DMS79 (cell line): ENCODE data around the gene YWHAG.
"Not testable (repeated sequence)": the region's sequence is repeated elsewhere in the genome, so short reads cannot be mapped to it uniquely, and the experiment has no call there.

Source experiments
- DNase-seq: peaks from one replicate; lab custom pipeline; 2025; lab: John Stamatoyannopoulos, UW

Gene YWHAG

DNA sequence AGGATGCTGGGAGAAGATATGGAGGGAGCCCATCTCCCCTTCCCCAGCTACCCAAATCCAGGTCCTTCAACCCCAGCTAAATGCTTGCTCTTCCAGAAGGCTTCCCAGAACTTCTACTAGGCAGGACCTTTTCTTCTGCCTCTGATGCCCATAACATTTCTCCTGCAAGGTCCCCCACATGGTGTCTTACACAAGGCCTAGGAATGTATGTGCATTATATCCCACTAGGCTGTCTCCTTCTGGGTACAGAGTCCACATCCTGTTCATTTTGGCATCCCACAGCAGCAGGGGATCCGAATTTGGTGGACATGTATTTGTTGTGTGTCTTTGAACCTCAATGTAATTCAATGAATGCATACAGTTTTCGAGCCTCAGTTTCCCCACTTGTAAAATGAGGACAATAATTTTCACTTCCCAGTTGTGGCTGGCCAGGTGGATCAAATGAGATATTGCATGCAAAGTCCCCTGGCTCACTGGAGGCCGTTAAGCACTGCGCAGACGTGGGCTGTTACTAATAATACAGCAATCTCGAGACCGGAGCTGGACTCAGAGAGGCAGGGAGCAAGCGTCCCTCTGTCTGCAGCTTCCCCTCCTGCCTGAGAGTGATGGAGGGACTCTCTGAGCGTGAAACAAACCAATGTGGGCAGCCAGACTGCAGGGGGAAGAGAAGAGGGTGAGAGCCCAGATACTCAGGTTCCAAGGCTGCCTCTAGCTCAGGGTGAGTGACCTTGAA is 18.6 kb upstream of the YWHAG start:
- no peak for DNase-seq

DNA sequence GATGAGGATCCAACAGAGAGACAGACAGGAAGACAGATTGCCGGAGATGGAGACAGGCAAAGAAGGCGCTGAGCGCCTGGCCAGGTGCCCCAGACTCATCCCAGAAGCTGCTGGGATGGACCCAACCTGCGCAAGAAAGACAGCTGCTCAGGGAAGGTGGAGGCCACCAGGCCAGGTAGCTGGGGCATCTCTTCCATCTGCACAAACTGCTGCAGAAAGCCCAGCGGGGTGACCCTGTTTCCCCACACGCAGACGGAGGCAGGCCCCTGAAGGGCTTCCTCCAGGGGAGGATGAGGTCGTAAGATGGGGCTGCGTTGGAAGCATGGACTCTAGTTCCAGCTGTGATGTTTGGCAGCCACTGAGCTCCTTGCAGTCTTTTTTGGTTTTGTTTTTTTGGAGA is 16.5 kb upstream of the YWHAG start:
- no peak for DNase-seq

DNA sequence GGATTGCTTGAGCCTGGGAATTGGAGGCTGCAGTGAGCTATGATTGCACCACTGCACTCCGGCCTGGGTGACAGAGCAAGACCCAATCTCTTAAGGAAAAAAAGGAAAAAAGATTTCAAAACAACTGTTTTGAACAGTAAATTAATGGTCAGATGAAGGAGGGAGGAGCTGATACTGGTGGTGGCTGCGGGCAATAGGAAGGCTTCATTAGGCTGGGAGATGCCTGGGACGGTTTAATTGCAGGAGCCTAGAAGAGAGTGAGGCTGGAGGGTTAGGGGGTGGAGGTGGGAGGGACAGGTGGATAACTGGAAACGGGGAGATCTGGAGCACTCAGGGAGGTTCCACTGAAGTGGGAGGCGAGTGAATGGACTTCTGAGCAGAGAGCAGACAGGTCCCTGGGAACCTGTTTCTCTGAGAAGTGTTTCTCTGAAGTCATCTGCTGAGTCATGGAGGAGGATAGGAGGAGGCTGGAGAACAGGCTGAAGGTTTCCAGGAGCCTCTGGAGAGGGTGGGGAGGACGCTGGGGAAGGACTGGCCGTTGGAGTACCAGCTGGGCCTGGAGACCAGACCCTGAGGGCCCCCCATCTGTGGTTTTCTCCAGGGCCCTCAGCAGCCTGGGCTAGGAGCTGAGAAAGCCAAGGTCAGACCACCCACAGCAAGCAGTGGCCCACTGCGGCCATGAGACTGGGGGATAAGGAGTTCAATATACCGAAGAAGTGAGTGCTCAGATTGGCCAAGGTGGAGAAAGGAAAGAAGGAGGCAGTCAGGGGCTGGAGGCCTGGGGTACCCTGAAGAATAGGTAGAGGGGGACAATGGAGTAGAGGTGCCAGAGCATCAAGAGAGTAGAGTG is 14.4 kb upstream of the YWHAG start:
- DNase-seq = no peak

DNA sequence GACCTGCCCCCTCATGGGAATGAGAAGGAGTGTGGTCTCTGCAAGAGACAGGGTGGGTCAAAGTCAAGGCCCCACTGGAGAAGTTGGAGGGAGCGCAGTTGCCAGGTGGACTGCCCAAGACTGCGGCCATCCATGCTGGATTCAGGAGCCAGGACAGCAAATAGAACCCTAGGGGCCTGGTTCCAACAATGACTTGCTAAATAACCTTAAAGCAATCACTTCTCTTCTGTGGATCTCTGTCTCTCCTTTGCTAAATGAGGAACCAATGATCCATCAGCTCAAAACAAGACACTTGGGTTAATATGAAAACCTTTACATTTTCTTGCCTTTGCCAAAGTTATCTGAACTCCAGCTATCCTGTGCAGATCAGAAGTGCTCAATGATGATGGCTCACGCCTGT is 12.6 kb upstream of the YWHAG start:
- DNase-seq = no peak

DNA sequence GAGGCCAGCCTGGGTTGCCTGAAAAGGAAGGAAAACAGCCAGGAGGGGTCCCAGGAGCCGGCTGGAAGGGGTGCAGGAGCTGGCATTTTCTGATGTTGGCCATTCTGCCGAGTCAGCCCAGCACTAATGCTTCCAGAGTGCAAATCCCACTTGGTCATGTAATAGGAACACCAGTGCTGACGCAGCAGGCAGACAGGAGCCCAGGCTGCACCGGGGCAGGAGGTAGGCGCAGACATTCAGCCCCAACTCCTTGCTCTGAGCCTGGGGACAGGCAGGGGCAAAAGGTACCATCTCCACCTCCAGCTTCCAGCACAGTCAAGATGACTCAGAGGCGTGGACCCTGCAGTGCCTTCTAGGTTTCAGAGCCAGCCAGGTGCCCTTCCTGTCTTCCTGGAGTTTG is 10.2 kb upstream of the YWHAG start:
- DNase-seq = no peak

DNA sequence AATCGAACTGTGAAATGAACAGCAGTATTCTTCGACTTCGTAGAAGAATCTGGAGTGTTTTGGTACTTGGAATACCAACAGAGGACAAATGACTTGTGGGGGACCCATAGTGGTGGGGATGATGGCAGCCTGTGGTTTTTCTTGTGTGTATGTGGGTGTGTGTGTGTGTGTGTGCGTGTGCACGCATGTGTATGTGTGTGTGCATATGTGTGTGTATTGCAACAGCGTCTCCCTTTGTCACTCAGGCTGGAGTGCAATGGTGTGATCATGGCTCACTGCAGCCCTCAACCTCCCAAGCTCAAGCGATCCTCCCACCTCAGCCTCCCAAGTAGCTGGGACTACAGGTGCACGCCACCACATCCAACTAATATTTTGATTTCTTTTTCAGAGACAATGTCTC is 9.4 kb upstream of the YWHAG start:
- DNase-seq = no peak

DNA sequence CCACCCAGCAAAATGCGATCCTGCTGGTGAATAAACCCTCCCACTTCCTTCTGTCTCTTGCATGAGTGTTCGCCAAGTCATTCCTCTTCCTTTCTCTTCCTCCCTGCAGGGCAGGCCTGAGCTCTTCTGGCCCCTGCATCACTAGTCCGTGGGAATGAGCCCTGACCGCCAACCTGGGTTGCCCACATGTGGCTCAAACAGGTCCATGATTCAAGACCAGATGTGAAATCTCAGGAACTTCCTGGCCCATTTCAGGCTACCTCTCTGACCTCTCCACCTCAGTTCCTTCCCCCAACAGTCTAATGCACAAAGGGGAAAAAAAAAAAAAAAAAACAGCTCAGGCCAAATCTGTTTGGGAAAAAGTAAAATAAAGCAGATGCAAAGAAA is 5.4 kb upstream of the YWHAG start:
- no peak for DNase-seq

DNA sequence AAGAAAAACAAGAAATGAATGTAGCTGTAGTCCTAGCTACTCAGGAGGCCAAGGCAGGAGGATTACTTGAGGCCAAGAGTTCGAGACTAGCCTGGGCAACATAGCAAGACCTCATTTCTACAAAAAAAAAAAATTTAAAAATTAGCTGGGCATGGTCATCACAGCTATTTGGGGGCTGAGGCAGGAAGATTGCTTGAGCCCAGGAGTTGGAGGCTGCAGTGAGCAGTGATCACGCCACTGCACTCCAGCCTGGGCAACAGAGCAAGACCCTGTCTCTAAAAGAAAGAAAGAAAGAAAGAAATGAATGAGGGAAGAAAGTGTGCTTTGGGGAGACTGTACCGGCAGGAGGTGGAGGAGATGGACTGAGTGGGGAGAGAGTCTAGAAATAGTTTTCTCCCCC is 5.0 kb upstream of the YWHAG start:
- DNase-seq = not testable (repeated sequence)

DNA sequence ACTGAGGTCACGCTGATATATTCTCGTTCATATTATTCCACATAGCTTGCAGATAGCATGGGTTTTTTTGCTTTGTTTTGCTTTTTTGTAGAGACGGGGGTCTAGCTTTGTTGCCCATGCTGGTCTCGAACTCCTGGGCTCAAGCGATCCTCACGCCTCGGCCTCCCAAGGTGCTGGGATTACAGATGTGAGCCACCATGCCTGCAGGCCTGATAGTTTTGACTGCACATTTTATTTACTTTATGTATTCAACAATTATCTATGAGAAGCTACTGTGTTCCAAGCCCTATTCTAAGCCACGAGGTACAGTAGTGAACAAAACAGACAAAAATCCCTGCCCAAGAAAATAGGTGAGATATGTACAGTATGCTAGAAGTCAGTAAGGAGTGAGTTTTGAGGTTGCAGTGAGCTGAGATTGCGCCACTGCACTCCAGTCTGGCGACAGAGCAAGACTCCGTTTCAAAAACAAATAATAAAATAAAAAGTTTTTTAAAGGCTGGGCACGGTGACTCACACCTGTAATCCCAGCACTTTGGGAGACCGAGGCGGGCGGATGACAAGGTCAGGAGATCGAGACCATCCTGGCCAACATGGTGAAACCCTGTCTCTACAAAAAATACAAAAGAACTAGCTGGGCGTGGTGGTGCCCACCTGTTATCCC is 1.3 kb upstream of the YWHAG start:
- DNase-seq = no peak

DNA sequence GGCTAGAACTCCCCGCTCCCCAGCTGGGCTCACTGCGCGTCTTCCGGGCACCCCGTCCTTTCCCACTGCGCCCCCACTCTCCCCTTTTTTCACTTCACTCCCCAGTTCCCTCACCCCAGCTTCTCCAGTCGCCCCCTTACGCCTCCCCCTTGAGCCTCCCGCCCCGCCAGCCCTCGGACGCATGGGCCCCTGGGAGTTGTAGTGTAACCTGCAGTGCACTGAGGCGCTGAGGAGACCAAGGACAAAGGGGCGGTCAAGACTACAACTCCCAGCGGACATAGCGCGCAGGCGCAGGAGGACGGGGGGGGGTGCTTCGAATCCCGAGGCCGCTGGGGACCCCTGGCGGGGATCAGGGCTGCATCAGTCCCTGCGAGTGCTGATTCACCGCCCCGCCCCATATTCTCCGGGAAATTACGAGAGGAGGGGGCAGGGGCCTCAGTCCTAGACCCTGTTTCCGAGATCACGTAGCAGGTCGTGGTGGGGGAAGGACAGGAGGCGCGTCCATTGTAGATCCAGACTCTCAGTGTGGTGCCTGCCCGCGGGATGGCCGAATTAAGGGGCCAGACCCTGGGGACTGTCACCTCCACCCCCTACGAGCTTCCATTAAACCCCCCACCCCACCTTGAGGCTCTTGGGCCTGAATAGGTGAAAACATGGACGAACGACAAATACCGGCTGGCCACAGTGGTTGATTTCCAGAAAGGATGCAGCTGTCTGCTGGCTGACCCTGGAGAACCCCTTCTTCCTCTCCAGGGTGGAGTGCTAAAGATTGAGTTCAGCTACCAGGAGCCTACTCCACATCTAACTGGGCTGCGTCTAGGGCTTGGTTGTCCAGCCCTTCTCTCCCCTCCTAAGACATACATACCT is 553 bp upstream of the YWHAG start:
- DNase-seq = peak; percentile 98

DNA sequence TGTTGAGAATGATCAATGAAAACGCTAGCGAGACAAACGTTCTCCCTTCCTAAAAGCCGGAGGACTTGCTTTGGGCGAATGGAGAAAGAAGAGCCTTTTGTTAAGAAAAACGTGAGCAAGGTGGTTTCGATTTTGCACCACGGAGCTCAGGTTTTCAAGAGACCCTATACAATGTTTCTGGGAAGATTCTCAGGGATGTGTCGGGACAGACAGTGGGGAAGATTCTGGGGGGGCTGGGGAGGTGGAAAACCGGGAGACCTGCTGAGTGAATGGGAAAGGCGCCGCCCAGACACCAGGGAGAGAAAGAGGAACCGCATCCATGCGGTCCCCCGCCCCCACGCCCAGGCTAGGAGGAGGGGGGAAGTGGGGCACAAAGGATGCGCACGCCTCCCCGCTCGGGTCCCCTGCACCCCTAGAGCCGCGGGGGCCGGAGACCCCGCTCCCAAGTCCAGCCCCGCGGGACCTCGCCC is 745 bp downstream of the YWHAG start:
- DNase-seq = peak; percentile 37

DNA sequence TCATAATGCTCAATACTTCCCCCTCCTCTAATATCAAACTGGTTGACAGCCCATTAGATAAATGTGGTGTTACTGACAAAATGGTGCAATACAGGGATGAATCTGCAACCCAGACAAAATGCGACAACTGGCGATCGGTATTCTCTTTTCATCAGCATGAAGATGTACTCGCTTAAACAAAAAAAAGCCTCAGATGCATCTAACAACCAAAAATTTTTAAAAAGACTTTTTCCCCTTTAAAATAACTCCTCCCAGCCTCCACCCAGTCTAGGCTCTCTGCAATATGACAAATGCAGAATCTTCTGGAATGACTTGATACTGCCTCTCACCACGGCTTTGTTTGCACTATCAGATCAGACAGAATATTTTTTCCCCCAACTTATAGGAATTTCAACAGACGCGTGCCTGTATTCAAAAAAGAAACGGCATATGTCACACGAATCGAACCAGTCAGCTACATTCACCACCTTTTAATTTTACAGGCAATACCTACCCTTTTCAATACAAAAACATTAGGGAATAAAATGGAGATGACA is 1.2 kb downstream of the YWHAG start:
- no peak for DNase-seq

DNA sequence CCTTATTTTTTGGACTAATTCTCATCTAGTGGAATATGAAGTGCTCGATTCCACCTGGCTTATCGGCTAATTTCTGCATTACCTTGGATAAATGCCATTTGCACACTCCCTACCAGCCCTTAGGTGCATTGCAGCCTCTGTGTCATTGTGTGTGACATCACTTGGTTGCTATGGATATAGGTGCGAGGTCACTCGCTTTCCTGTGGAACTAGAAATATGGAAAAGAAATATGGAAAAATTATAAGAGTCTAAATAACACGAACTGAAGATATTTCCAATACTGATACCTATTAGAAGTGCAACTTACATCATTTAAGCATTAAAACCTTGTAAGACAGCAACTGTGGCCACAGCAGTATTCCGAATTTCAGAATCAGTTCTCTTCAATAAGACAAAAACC is 2.0 kb downstream of the YWHAG start:
- DNase-seq = peak; percentile 29

DNA sequence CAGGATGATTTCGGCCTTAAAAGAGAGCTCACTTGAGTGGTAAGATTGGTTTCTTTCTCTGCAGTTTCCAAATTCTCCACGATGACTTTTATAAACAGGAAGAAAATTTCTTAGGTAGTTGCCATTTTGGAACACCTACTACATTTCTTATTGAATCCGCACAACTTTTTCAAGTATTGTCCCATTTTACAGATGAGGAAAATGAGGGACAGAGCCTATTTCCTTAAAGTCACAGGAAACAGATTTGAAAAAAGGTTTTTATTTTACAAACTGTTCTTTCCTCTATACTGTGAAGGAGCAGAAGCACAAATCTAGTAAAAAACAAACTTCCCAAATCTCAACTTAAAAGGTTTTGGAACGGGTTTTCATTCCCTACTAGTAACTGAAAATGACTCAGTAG is 2.7 kb downstream of the YWHAG start:
- no peak for DNase-seq

DNA sequence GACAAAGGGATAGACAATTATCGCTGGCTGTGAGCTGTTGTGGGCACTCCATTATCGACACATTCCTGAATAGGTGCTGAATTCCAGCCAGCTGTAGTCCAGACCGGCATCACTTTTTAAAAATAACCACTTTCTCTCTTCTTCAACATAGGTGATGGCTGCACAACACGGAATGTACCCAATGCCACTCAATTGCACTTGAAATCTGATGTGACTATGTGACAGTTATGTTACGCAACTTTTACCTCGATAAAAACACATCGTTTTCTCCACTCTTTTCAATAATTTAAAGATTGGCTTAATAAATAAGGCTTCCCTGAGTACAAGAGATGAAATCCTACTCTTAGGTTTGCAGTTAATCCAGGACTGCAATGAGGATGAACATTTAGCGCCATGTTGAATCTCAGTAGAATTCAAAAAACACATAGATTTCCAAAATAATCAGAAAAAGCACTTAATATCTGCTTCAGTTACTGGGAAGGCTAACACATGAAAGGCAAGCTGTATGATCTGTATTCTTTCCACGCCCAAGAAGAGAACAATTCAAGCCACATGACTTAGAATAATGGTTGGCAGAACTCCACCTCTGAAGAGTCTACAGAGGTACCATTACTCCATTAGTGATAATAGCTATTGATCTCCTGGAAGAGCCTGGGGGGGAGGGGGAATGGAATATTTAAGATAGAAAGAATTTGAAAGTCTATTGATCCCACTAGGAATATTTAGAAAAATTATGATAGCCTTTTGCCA is 3.6 kb downstream of the YWHAG start:
- DNase-seq = no peak

DNA sequence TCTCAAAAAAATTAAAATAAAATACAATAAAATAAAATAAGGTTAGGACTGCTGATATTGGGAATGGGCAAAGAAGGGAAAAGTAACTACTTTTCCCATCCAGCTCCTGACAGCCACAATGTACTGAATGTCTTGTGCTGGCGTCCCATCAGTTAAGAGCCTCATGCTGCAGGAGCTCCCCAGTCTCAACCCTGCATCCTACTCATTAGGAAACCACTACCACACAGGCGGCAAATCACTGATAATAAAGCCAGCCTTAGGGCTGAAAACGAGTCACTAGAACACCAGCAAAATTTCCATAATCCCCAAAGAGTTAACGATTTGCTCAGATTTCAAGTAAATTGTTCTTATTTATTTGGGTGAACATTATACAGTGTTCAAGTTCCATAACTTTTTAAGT is 4.3 kb downstream of the YWHAG start:
- DNase-seq = no peak

DNA sequence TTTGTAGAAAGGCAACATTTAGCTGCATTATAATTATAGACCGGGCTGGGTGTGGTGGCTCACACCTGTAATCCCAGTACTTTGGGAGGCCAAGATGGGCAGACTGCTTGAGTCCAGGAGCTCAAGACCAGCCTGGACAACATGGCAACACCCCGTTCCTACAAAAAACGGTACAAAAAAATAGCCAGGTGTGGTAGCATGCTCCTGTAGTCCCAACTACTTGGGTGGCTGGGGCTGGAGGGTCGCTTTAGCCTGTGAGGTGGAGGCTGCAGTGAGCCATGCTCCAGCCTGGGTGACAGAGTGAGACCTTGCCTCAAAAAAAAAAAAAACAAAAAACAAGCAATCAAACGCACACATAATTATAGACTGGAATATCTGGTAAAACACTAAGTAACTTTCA is 5.0 kb downstream of the YWHAG start:
- no peak for DNase-seq

DNA sequence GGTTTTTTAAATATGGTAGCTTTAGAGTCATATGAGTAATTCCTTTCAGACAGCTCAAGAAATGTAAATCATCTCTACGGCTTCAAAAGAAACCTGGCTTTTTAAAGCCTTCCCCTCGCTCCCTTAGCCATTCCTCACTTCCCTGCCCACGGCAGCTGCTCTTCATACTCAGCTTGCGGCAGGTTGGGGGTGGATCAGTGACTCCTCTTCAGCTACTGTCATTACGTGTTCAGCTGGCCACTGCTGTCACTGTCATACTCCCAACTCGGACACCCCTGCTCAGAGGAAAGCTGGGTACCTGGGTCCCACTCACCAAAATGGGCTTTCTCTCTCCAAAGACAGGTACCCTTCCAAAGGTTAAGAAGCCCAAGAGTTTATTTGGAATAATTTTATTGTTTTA is 6.6 kb downstream of the YWHAG start:
- DNase-seq = no peak

DNA sequence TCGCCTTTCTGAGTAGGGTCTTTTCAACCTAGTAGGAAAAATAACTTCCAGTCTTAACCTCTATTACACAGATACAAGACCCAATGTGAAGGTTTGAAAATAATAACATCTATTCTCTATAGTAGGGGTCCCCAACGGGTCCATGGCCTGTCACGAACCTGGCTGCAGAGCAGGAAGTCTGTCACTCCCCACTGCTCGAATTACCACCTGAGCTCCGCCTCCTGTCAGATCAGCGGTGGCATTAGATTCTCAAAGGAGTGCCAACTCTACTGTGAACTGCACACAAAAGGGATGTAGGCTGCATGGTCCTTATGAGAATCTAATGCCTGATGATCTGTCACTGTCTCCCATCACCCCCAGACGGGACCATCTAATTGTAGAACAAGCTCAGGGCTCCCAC is 7.4 kb downstream of the YWHAG start:
- no peak for DNase-seq

DNA sequence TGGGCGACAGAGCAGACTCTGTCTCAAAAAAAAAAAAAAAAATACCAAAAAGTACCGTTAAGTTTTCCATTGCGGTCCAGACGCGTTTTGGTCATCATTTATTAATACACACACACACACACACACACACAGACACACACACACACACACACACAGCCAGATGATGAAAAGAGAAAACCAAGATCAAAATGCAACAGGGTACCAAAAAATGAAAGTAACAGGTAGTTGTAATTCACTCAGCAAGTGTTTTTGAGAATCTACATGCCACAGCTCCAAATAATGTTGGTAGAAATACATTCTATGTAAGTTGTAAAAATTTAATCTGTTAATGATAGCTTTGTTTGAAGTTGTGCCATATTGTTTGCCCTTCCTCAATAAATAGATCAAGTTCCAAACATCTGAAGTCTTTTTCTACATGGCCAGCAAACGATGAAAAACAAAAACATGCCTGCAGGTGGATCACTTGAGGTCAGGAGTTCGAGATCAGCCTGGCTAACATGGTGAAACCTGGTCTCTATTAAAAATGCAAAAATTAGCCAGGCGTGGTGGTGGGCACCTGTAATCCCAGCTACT is 9.4 kb downstream of the YWHAG start:
- no peak for DNase-seq

DNA sequence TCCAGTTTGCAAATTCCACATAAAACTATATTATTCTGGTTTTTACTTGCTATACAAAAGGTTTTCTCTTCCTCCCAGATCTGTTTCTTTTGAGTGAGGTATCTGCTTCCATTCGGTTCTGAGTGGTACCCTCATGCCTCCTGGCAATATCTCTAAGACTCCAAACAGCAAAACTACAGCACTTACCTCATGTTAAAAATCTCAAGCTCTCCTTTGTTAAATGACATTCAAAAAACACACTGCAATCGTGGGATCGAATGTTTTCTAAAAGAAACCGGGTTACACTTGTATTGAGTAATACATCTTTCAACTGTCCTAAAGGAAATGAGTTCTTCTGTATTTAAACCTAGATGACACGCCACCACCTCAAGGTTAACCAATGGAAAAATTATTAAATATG is 11.1 kb downstream of the YWHAG start:
- DNase-seq = no peak
